ENCODE results near the gene MGAT3. TPM values are rescaled to one million over a fixed set of nuclear protein-coding genes. Genes with fewer than 3 reads are reported as not detected.

The MGAT3 gene
- total and polyA plus RNA-seq, 2 donors (not counting 3 experiments of a cell fraction or from before 2014, with no cell fraction given), result not detected

GRCh38 chr22:39449708-39450107 is 7.1 kb upstream of the MGAT3 start:
- no peaks in the 10 kb centered on the region for H3K9me1 ChIP-seq (replicated peaks; ENCODE audit: control insufficient read depth, extremely low read depth, insufficient read depth, low read length)
- ChIA-PET POLR2A (no interaction called here), CTCF (interaction anchor here (1.4 kb wide), 1 partner anchor 10 kb away, joined by 3 read pairs; no protein-coding TSS in a partner anchor)
- peaks cover 0 to 5% of the 10 kb centered on the region in 2 experiments for H3K27me3 ChIP-seq (ENCODE audit: control insufficient read depth in 2 of 2, insufficient read depth in 2 of 2, low read length in 2 of 2)
- FAIRE-seq (no peak), DNase-seq (ENCODE audit: low read depth, low spot score) (no peak)
- H3K9ac ChIP-seq (replicated peaks; ENCODE audit: extremely low read depth, insufficient read depth, low read length), result no peak overlapping the region
- no peaks in the 10 kb centered on the region for H3K36me3 ChIP-seq (ENCODE audit: control insufficient read depth in 2 of 2, extremely low read depth in 1 of 2, insufficient read depth in 2 of 2, low read length in 2 of 2)
- no peaks in the 10 kb centered on the region for H3K9me3 ChIP-seq (replicated peaks; ENCODE audit: control insufficient read depth, insufficient read depth, low read length)
- H3K4me1 ChIP-seq (ENCODE audit: control insufficient read depth, extremely low read depth, insufficient read depth, low read length), result no peaks in the 10 kb centered on the region
- no peak overlapping the region for H3K4me2 ChIP-seq (ENCODE audit: insufficient read depth, low read length)
- no peak overlapping the region for H2AFZ ChIP-seq (ENCODE audit: low read depth, low read length)
- intact Hi-C loops (cut with micrococcal nuclease) (no loop called here), dilution Hi-C loops (cut with MboI; ENCODE audit: extremely low pct_ligation_motif_present, low sequenced_read_pairs) (no loop called here)
- no peak overlapping the region for H3K27ac ChIP-seq (ENCODE audit: insufficient read depth, low read depth, low read length)
- no peaks in the 10 kb centered on the region for H3K79me2 ChIP-seq (ENCODE audit: control insufficient read depth, insufficient read depth, low read length)
- H4K20me1 ChIP-seq (replicated peaks; ENCODE audit: control insufficient read depth, extremely low read depth, insufficient read depth, low read length), result no peaks in the 10 kb centered on the region
- no peak overlapping the region for H3K4me3 ChIP-seq (replicated peaks in 1 of 3; ENCODE audit: insufficient read depth in 1 of 3, low read depth in 1 of 3, low read length in 3 of 3)
- TF ChIP-seq CTCF (IDR thresholded peaks at IDR 0.05; ENCODE audit: extremely low read depth in 1 of 2, insufficient read depth in 1 of 2, low read depth in 1 of 2, low read length in 2 of 2) (no peak), JUN (IDR thresholded peaks at IDR 0.05; ENCODE audit: borderline replicate concordance, insufficient read depth, insufficient read length, low read depth) (no peak), GATA2 (IDR thresholded peaks at IDR 0.05; ENCODE audit: insufficient read depth, insufficient read length, low read depth, low read length) (no peak), MAX (IDR thresholded peaks at IDR 0.05; ENCODE audit: insufficient read depth, insufficient read length) (no peak), EZH2 (IDR thresholded peaks at IDR 0.05; ENCODE audit: borderline replicate concordance, low read depth, low read length, severe bottlenecking) (no peak), POLR2AphosphoS5 (IDR thresholded peaks at IDR 0.05; ENCODE audit: insufficient read depth, low read depth, low read length) (no peak)
- BruUV-seq (replicated peaks), result no TSS peak

Data from endothelial cell of umbilical vein (primary cell).